OCI-M2 (cell line): ENCODE results near the gene MKS1.

Experiments used
- DNase-seq: peaks from one replicate; lab custom pipeline; 2025; ENCODE audit not compliant: unreplicated experiment; lab: John Stamatoyannopoulos, UW

Gene MKS1

GRCh38 chr17:58219007-58219788 lies at the start of gene MKS1:
TSS of gene MKS1 (minus strand) at chr17:58219255. CDS start at chr17:58219230, 25 bp downstream.
- peak; percentile 64 for DNase-seq

GRCh38 chr17:58268326-58268725 lies 49.3 kb upstream of the MKS1 start:
- DNase-seq, result no peak

- DNase-seq, result no peak
These were observed 48.6 kb upstream of the MKS1 start for GRCh38 chr17:58267347-58268324.

GRCh38 chr17:58265902-58266875 lies 47.1 kb upstream of the MKS1 start:
- DNase-seq, result no peak

GRCh38 chr17:58265271-58265670 lies 46.2 kb upstream of the MKS1 start:
- DNase-seq, result no peak

- no peak for DNase-seq
These were observed 45.5 kb upstream of the MKS1 start for GRCh38 chr17:58264407-58265103.

- DNase-seq, result no peak
These were observed 44.7 kb upstream of the MKS1 start for GRCh38 chr17:58263773-58264172.

GRCh38 chr17:58262149-58262548 lies 43.1 kb upstream of the MKS1 start:
- no peak for DNase-seq

- DNase-seq, result no peak
These were observed 35.7 kb upstream of the MKS1 start for GRCh38 chr17:58254803-58255202.

GRCh38 chr17:58253082-58253481 lies 34.0 kb upstream of the MKS1 start:
- no peak for DNase-seq

GRCh38 chr17:58252141-58252540 lies 33.1 kb upstream of the MKS1 start:
- no peak for DNase-seq

- no peak for DNase-seq
These were observed 31.4 kb upstream of the MKS1 start for GRCh38 chr17:58250344-58251011.

GRCh38 chr17:58249270-58250133 lies 30.4 kb upstream of the MKS1 start:
- no peak for DNase-seq

- DNase-seq, result no peak
These were observed 29.9 kb upstream of the MKS1 start for GRCh38 chr17:58248955-58249269.

- DNase-seq, result no peak
These were observed 28.7 kb upstream of the MKS1 start for GRCh38 chr17:58247511-58248363.

GRCh38 chr17:58246781-58247180 lies 27.7 kb upstream of the MKS1 start:
- DNase-seq, result no peak

- DNase-seq, result no peak
These were observed 27.2 kb upstream of the MKS1 start for GRCh38 chr17:58246104-58246740.
